ENCODE data around the gene ITPKB. TPM values are rescaled to one million over a fixed set of nuclear protein-coding genes. Genes with fewer than 3 reads are reported as not detected.
A peak's percentile ranks its signal among the peaks of the same experiment; 100 is the strongest.

ITPKB gene
- total RNA-seq, 1 donor from 2014 or later: 1.6 TPM

DNA sequence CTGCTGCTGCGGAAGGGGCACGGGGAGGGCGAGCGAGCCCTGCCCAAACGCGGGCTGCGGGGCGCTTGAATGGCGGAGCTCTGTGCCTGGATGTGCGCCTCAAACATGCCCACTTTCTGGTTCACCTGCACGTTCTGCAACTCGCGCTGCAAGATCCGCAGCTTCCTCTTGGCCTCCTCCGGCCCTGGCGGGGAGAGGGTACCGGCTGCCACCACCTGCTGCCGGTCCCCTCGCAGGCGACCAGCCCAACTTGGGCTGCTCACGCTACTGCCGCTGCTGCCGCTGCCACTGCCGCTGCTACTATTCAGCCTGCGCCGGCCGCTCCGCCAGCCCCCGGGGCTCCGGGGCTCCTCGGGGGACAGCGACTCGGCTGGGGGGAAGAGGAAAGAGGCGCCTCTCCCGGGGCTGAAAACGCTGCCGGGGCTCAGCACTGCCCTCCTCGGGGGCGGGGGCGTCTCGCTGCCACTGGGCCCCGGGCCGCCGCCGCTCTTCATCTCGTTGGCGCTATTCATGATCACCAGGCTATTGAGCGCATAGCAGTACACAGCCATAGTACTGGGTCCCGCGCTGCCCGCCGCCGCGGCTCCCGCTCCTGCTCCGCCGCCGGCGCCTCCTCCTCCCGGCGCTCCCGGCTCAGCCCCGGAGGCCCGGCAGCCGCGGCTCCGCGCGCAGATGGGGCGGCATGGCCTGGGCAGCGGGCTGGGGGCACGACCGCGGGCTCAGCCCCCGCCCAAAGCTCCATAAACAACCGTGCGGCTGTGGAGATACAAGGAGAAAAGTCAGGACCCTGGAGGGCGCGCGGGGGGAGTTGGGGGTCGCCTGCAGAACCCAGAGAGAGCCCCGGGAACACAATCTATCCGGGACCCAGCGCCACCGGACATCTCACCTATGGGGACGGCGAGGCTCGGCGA is 1.9 kb downstream of the ITPKB start:
- H4K20me1 ChIP-seq (ENCODE audit: low read depth): no peaks in the 10 kb centered on the region
- peak overlapping the region; percentile 98 for H3K4me2 ChIP-seq
- Mint-ChIP-seq H3K27ac (no peak overlapping the region), H3K36me3 (peaks cover 3% of the 10 kb centered on the region), H3K4me1 (peaks cover 37% of the 10 kb centered on the region), H3K27me3 (ENCODE audit: insufficient read depth, low read depth) (peaks cover 6% of the 10 kb centered on the region), H3K9me3 (peaks cover under 1% of the 10 kb centered on the region), H3K4me3 (peak overlapping the region; percentile 93)
- H3K4me3 ChIP-seq: peak overlapping the region; percentile 54
- DNase-seq (ENCODE audit: low spot score): peak; percentile 86
- no peak overlapping the region for H3K27ac ChIP-seq
- peak; percentile 65 for TF ChIP-seq EZH2phosphoT487 (IDR thresholded peaks at IDR 0.05)
- peak; percentile 55 for TF ChIP-seq EZH2 (IDR thresholded peaks at IDR 0.05)
- peak; percentile 25 for TF ChIP-seq CTCF (IDR thresholded peaks at IDR 0.05)
- peaks cover 26% of the 10 kb centered on the region for H3F3A ChIP-seq (ENCODE audit: low read depth)
- H3K4me1 ChIP-seq: peaks cover 14% of the 10 kb centered on the region
- no peaks in the 10 kb centered on the region for H3K9me3 ChIP-seq (ENCODE audit: low read depth)
- H2AFZ ChIP-seq (replicated peaks): peak overlapping the region; percentile 98
- peaks cover 80% of the 10 kb centered on the region for H3K27me3 ChIP-seq
- no peak overlapping the region for H3K9ac ChIP-seq
- H3K79me2 ChIP-seq (ENCODE audit: low read depth): no peaks in the 10 kb centered on the region
- no peaks in the 10 kb centered on the region for H3K36me3 ChIP-seq

DNA sequence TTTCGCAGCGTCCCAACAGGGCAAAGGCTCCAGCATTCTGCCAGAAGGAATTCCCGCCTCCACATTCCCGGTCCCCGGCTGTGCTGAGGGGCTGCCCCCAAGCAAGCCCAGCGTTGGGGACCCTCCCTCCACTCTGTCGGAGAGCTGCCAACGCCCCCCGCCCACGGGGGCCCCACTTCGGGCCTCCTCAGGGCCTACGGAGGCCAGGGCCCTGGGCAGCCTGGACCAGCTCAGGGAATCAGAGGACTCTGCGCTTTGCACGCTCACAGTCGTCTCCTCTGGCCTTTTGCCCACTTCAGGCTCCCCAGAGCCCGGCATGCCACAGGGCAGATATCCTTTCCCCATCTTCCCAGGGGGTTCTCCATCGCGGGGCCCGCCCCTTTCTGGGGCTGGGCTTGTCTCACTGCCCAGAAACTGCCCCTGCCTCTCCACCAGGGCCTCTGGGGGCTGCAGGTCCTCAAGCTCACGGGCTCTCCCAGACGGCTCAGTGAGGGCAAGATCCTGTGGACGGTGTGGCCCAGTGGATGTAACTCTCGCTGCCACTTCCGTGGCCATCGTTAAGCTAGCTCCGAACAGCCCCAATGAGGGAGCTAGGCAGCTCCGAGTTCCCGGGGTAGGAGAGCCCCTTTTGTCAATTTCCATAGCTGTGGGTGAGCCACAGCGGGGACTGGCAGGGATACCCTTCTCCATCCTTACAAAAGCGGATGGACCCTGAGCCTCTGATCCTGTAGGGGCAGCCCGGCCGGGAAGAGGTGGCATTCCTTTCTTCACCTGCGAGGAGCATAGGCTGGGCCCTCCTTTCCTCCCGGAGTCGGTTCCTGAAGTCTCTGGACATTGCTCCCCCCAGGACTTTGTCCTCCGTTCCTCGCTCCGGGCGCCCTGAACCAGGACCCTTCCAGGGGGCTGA is 2.8 kb downstream of the ITPKB start:
- H3K27ac ChIP-seq: no peak overlapping the region
- H3K36me3 ChIP-seq: no peaks in the 10 kb centered on the region
- H3K4me3 Mint-ChIP-seq: peak overlapping the region; percentile 53
- peaks cover 42% of the 10 kb centered on the region for H3K4me1 Mint-ChIP-seq
- peaks cover 14% of the 10 kb centered on the region for H3K4me1 ChIP-seq
- H3K27me3 Mint-ChIP-seq (ENCODE audit: insufficient read depth, low read depth): peaks cover 2% of the 10 kb centered on the region
- no peak overlapping the region for H3K27ac Mint-ChIP-seq
- H3K36me3 Mint-ChIP-seq: peaks cover 7% of the 10 kb centered on the region
- H3K27me3 ChIP-seq: peaks cover 73% of the 10 kb centered on the region
- no peaks in the 10 kb centered on the region for H3K9me3 Mint-ChIP-seq
- H3K9ac ChIP-seq: no peak overlapping the region
- no peak for TF ChIP-seq EZH2 (IDR thresholded peaks at IDR 0.05)
- H3K9me3 ChIP-seq (ENCODE audit: low read depth): no peaks in the 10 kb centered on the region
- H3K4me3 ChIP-seq: peak overlapping the region; percentile 54
- H4K20me1 ChIP-seq (ENCODE audit: low read depth): no peaks in the 10 kb centered on the region
- peak; percentile 36 for DNase-seq (ENCODE audit: low spot score)
- H3F3A ChIP-seq (ENCODE audit: low read depth): peaks cover 26% of the 10 kb centered on the region
- peak overlapping the region; percentile 98 for H3K4me2 ChIP-seq
- peak overlapping the region; percentile 98 for H2AFZ ChIP-seq (replicated peaks)
- no peaks in the 10 kb centered on the region for H3K79me2 ChIP-seq (ENCODE audit: low read depth)

GRCh38 chr1:226735576-226735975 is 3.5 kb downstream of the ITPKB start:
- H3K4me3 ChIP-seq: no peak overlapping the region
- no peaks in the 10 kb centered on the region for H3K36me3 ChIP-seq
- no peaks in the 10 kb centered on the region for H3K79me2 ChIP-seq (ENCODE audit: low read depth)
- no peak overlapping the region for H3K9ac ChIP-seq
- peaks cover 14% of the 10 kb centered on the region for H3K4me1 ChIP-seq
- H3K27me3 ChIP-seq: peaks cover 66% of the 10 kb centered on the region
- Mint-ChIP-seq H3K4me1 (peaks cover 48% of the 10 kb centered on the region), H3K36me3 (peaks cover 9% of the 10 kb centered on the region), H3K9me3 (no peaks in the 10 kb centered on the region), H3K27ac (no peak overlapping the region), H3K27me3 (ENCODE audit: insufficient read depth, low read depth) (peaks cover 2% of the 10 kb centered on the region), H3K4me3 (peak overlapping the region; percentile 52)
- DNase-seq (ENCODE audit: low spot score): no peak
- TF ChIP-seq EZH2phosphoT487 (IDR thresholded peaks at IDR 0.05) (no peak), EZH2 (IDR thresholded peaks at IDR 0.05) (no peak), CTCF (IDR thresholded peaks at IDR 0.05) (no peak)
- H3F3A ChIP-seq (ENCODE audit: low read depth): peaks cover 26% of the 10 kb centered on the region
- H3K4me2 ChIP-seq: no peak overlapping the region
- H4K20me1 ChIP-seq (ENCODE audit: low read depth): no peaks in the 10 kb centered on the region
- H2AFZ ChIP-seq (replicated peaks): no peak overlapping the region
- H3K27ac ChIP-seq: no peak overlapping the region
- no peaks in the 10 kb centered on the region for H3K9me3 ChIP-seq (ENCODE audit: low read depth)
